Measurements from ENCODE around the gene DLX3. TPM values are rescaled to one million over a fixed set of nuclear protein-coding genes. Genes with fewer than 3 reads are reported as not detected.

DLX3 gene
- total RNA-seq, 1 donor from 2014 or later: not detected

GRCh38 chr17:50013079-50013478, 18.1 kb upstream of the DLX3 start:
- Histone ChIP-seq H3K36me3 (no peaks in the 10 kb centered on the region), H3K9me3 (replicated peaks) (peaks cover 54% of the 10 kb centered on the region), H3K27ac (replicated peaks) (no peak overlapping the region), H3K27me3 (ENCODE audit: low read depth) (peaks cover 33% of the 10 kb centered on the region), H3K4me1 (no peaks in the 10 kb centered on the region), H3K4me3 (no peak overlapping the region)
- no peak for TF ChIP-seq CTCF (IDR thresholded peaks at IDR 0.05; ENCODE audit: borderline replicate concordance)
- no peak for DNase-seq
- intact Hi-C loops (cut with micrococcal nuclease): no loop called here

- peaks cover 64% of the 10 kb centered on the region for H3K27me3 ChIP-seq (ENCODE audit: low read depth)
- H3K27ac ChIP-seq (replicated peaks): no peak overlapping the region
- no peaks in the 10 kb centered on the region for H3K36me3 ChIP-seq
- TF ChIP-seq CTCF (IDR thresholded peaks at IDR 0.05; ENCODE audit: borderline replicate concordance): no peak
- no peaks in the 10 kb centered on the region for H3K4me1 ChIP-seq
- H3K4me3 ChIP-seq: no peak overlapping the region
- DNase-seq: no peak
- intact Hi-C loops (cut with micrococcal nuclease): no loop called here
- peaks cover 45% of the 10 kb centered on the region for H3K9me3 ChIP-seq (replicated peaks)
These were observed 14.3 kb upstream of the DLX3 start for GRCh38 chr17:50009282-50009681.

- Histone ChIP-seq H3K4me3 (no peak overlapping the region), H3K27ac (replicated peaks) (no peak overlapping the region), H3K9me3 (replicated peaks) (peaks cover 8% of the 10 kb centered on the region), H3K36me3 (no peaks in the 10 kb centered on the region), H3K27me3 (ENCODE audit: low read depth) (peaks cover 83% of the 10 kb centered on the region), H3K4me1 (no peaks in the 10 kb centered on the region)
- DNase-seq: no peak
- no peak for TF ChIP-seq CTCF (IDR thresholded peaks at IDR 0.05; ENCODE audit: borderline replicate concordance)
- intact Hi-C loops (cut with micrococcal nuclease): no loop called here
These were observed 8.9 kb upstream of the DLX3 start for GRCh38 chr17:50003911-50004310.

- no peak overlapping the region for H3K4me3 ChIP-seq
- no peak for DNase-seq
- intact Hi-C loops (cut with micrococcal nuclease): loop anchor here (5.0 kb wide), 1 partner anchor 137 kb away; no protein-coding TSS in a partner anchor
- H3K36me3 ChIP-seq: no peaks in the 10 kb centered on the region
- no peak for TF ChIP-seq CTCF (IDR thresholded peaks at IDR 0.05; ENCODE audit: borderline replicate concordance)
- H3K9me3 ChIP-seq (replicated peaks): no peaks in the 10 kb centered on the region
- H3K27me3 ChIP-seq (ENCODE audit: low read depth): peaks cover 100% of the 10 kb centered on the region
- no peak overlapping the region for H3K27ac ChIP-seq (replicated peaks)
- H3K4me1 ChIP-seq: peaks cover 27% of the 10 kb centered on the region
These were observed 4.0 kb upstream of the DLX3 start for GRCh38 chr17:49998836-49999511.

- Histone ChIP-seq H3K9me3 (replicated peaks) (no peaks in the 10 kb centered on the region), H3K27me3 (ENCODE audit: low read depth) (peaks cover 100% of the 10 kb centered on the region), H3K4me1 (peaks cover 37% of the 10 kb centered on the region), H3K27ac (replicated peaks) (no peak overlapping the region), H3K36me3 (no peaks in the 10 kb centered on the region), H3K4me3 (no peak overlapping the region)
- intact Hi-C loops (cut with micrococcal nuclease): loop anchor here (5.0 kb wide), 1 partner anchor 136 kb away; no protein-coding TSS in a partner anchor
- peak; percentile 94 for TF ChIP-seq CTCF (IDR thresholded peaks at IDR 0.05; ENCODE audit: borderline replicate concordance)
- peak; percentile 60 for DNase-seq
These were observed 3.0 kb upstream of the DLX3 start for GRCh38 chr17:49997773-49998703.
